HEK293T (cell line): ENCODE data around the gene FSTL4.

Experiments used
- CTCF ChIA-PET: fragments of 350-600 bp; formaldehyde crosslinking; extraction: SDS; loops from one replicate; lab custom pipeline; 2021; ENCODE audit warnings: antibody characterized with exemption, inconsistent platforms; lab: Yijun Ruan, JAX
- POLR2A ChIA-PET: fragments of 350-600 bp; formaldehyde crosslinking; extraction: SDS; loops from one replicate; lab custom pipeline; 2020; ENCODE audit warnings: antibody characterized with exemption, inconsistent platforms; lab: Yijun Ruan, JAX
- DNase-seq: peaks from one replicate; pipeline ENCODE4 v3.0.0; 2012; ENCODE audit warnings: mixed read lengths; ENCODE audit errors: extremely low spot score
- ARNT ChIP-seq: fragments of 450-650 bp; IDR thresholded peaks from 2 replicates; pipeline ENCODE4 v1.6.1; 2017; ENCODE audit warnings: mild to moderate bottlenecking
- BHLHE40 ChIP-seq: fragments of 450-650 bp; IDR thresholded peaks from 2 replicates; pipeline ENCODE4 v1.6.1; 2016; ENCODE audit warnings: mild to moderate bottlenecking, moderate library complexity, borderline replicate concordance
- CTBP1 ChIP-seq: fragments of 450-650 bp; IDR thresholded peaks from 2 replicates; pipeline ENCODE4 v1.6.1; 2016; ENCODE audit warnings: borderline replicate concordance
- ELF4 ChIP-seq: fragments of 450-650 bp; IDR thresholded peaks from 2 replicates; pipeline ENCODE4 v1.6.1; 2017; ENCODE audit warnings: antibody characterized with exemption
- FOXA1 ChIP-seq: fragments of 450-650 bp; IDR thresholded peaks from 2 replicates; pipeline ENCODE4 v1.6.1; 2016; ENCODE audit warnings: mild to moderate bottlenecking
- FOXK2 ChIP-seq: fragments of 450-650 bp; IDR thresholded peaks from 2 replicates; pipeline ENCODE4 v1.6.1; 2016; ENCODE audit warnings: mild to moderate bottlenecking
- FOXM1 ChIP-seq: fragments of 450-650 bp; IDR thresholded peaks from 2 replicates; pipeline ENCODE4 v1.6.1; 2017; ENCODE audit warnings: mild to moderate bottlenecking, borderline replicate concordance
- HDGF ChIP-seq: fragments of 450-650 bp; IDR thresholded peaks from 2 replicates; pipeline ENCODE4 v1.6.1; 2017; ENCODE audit warnings: antibody characterized with exemption, borderline replicate concordance
- L3MBTL2 ChIP-seq: fragments of 450-650 bp; conservative IDR thresholded peaks from 2 replicates; pipeline ENCODE4 v1.6.1; 2016; ENCODE audit warnings: mild to moderate bottlenecking
- LEF1 ChIP-seq: fragments of 450-650 bp; IDR thresholded peaks from 2 replicates; pipeline ENCODE4 v1.6.1; 2017; ENCODE audit warnings: mild to moderate bottlenecking, borderline replicate concordance
- NFRKB ChIP-seq: fragments of 450-650 bp; IDR thresholded peaks from 2 replicates; pipeline ENCODE4 v1.6.1; 2016; ENCODE audit warnings: mild to moderate bottlenecking, moderate library complexity
- PKNOX1 ChIP-seq: fragments of 450-650 bp; IDR thresholded peaks from 2 replicates; pipeline ENCODE4 v1.6.1; 2016
- SP1 ChIP-seq: fragments of 450-650 bp; IDR thresholded peaks from 2 replicates; pipeline ENCODE4 v1.6.1; 2017
- SUZ12 ChIP-seq: fragments of 450-650 bp; IDR thresholded peaks from 2 replicates; pipeline ENCODE4 v1.6.1; 2016; ENCODE audit warnings: mild to moderate bottlenecking
- TARDBP ChIP-seq: fragments of 450-650 bp; IDR thresholded peaks from 2 replicates; pipeline ENCODE4 v1.6.1; 2016
- ZNF384 ChIP-seq: fragments of 450-650 bp; IDR thresholded peaks from 2 replicates; pipeline ENCODE4 v1.6.1; 2016

FSTL4 gene

GRCh38 chr5:133229931-133230664 lies 382.2 kb downstream of the FSTL4 start:
- ChIA-PET POLR2A (interaction anchor here (1.4 kb wide), 1 partner anchor 10 kb away, joined by 4 read pairs; no protein-coding TSS in a partner anchor), CTCF (no interaction called here)
- TF ChIP-seq FOXK2 (no peak), SUZ12 (no peak), BHLHE40 (no peak), HDGF (no peak), TARDBP (no peak), FOXM1 (no peak), ELF4 (no peak), ZNF384 (no peak)
- DNase-seq, result no peak

- ChIA-PET POLR2A (no interaction called here), CTCF (no interaction called here)
- no peak for TF ChIP-seq NFRKB
- TF ChIP-seq L3MBTL2, result no peak
- no peak for TF ChIP-seq PKNOX1
- TF ChIP-seq ARNT, result no peak
- no peak for TF ChIP-seq SP1
- no peak for TF ChIP-seq HDGF
- TF ChIP-seq ELF4, result no peak
- no peak for TF ChIP-seq CTBP1
- TF ChIP-seq BHLHE40, result no peak
- TF ChIP-seq SUZ12, result no peak
- TF ChIP-seq ZNF384, result no peak
- DNase-seq, result no peak
These were observed 384.0 kb downstream of the FSTL4 start for GRCh38 chr5:133228316-133228715.

GRCh38 chr5:133227897-133228296 lies 384.4 kb downstream of the FSTL4 start:
- ChIA-PET CTCF (interaction anchor here (1.0 kb wide), 2 partner anchors 8 to 20 kb away, joined by 3 read pairs; no protein-coding TSS in a partner anchor), POLR2A (interaction anchor here (1.4 kb wide), 1 partner anchor 13 kb away, joined by 4 read pairs; no protein-coding TSS in a partner anchor)
- TF ChIP-seq SP1 (no peak), ZNF384 (no peak), CTBP1 (no peak), TARDBP (no peak), FOXK2 (no peak), SUZ12 (no peak)
- no peak for DNase-seq

GRCh38 chr5:133227082-133227481 lies 385.3 kb downstream of the FSTL4 start:
- TF ChIP-seq PKNOX1 (no peak), LEF1 (no peak), FOXK2 (no peak), ELF4 (no peak)
- DNase-seq, result no peak
- ChIA-PET POLR2A (interaction anchor here (1.4 kb wide), 1 partner anchor 13 kb away, joined by 4 read pairs; no protein-coding TSS in a partner anchor), CTCF (interaction anchor here (0.6 to 1.2 kb wide), 7 partner anchors 9 to 60 kb away, joined by 3 to 4 read pairs (median 3); no protein-coding TSS in a partner anchor)

GRCh38 chr5:133226186-133226585 lies 386.2 kb downstream of the FSTL4 start:
- ChIA-PET POLR2A (interaction anchor here (0.7 kb wide), 1 partner anchor 11 kb away, joined by 3 read pairs; no protein-coding TSS in a partner anchor), CTCF (interaction anchor here (0.6 to 1.2 kb wide), 3 partner anchors 14 to 33 kb away, joined by 3 to 7 read pairs (median 4); no protein-coding TSS in a partner anchor)
- TF ChIP-seq PKNOX1 (no peak), BHLHE40 (no peak), CTBP1 (no peak), ELF4 (no peak), NFRKB (no peak), FOXM1 (no peak), FOXA1 (no peak)
- DNase-seq, result no peak

- DNase-seq, result no peak
- CTCF ChIA-PET, result interaction anchor here (0.9 to 1.2 kb wide), 2 partner anchors 22 kb away, joined by 4 to 5 read pairs; no protein-coding TSS in a partner anchor
- POLR2A ChIA-PET, result interaction anchor here (0.7 kb wide), 1 partner anchor 11 kb away, joined by 3 read pairs; no protein-coding TSS in a partner anchor
- TF ChIP-seq FOXA1 (no peak), PKNOX1 (peak; percentile 75)
These were observed 386.6 kb downstream of the FSTL4 start for GRCh38 chr5:133225671-133226152.
